Measurements from ENCODE around the gene MYOC.

The MYOC gene

GRCh38 chr1:171585715-171586114 lies 66.8 kb downstream of the MYOC start:
- TF ChIP-seq, protein P1, sequence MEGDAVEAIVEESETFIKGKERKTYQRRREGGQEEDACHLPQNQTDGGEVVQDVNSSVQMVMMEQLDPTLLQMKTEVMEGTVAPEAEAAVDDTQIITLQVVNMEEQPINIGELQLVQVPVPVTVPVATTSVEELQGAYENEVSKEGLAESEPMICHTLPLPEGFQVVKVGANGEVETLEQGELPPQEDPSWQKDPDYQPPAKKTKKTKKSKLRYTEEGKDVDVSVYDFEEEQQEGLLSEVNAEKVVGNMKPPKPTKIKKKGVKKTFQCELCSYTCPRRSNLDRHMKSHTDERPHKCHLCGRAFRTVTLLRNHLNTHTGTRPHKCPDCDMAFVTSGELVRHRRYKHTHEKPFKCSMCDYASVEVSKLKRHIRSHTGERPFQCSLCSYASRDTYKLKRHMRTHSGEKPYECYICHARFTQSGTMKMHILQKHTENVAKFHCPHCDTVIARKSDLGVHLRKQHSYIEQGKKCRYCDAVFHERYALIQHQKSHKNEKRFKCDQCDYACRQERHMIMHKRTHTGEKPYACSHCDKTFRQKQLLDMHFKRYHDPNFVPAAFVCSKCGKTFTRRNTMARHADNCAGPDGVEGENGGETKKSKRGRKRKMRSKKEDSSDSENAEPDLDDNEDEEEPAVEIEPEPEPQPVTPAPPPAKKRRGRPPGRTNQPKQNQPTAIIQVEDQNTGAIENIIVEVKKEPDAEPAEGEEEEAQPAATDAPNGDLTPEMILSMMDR (conservative IDR thresholded peaks at IDR 0.05; ENCODE audit: low read depth, low read length): no peak
- no peak for DNase-seq (ENCODE audit: low read depth)
- H3K4me3 ChIP-seq (ENCODE audit: low read length): no peak overlapping the region

Data from retinal pigment epithelial cell (primary cell).